HepG2 (cell line): ENCODE results near the gene RBBP8NL. TPM values are rescaled to one million over a fixed set of nuclear protein-coding genes. Genes with fewer than 3 reads are reported as not detected.

ENCODE experiments used
- FOXP4 ChIP-seq: sonication (generic); formaldehyde crosslinking; IDR thresholded peaks from 2 replicates; pipeline ENCODE4 v1.4.0; 2020; ENCODE audit warnings: missing genetic modification reagents
- HNRNPL ChIP-seq: fragments of 200-400 bp; formaldehyde crosslinking; IDR thresholded peaks from 2 replicates; pipeline ENCODE4 v1.6.1; 2017; ENCODE audit warnings: mild to moderate bottlenecking, low read depth, low read length
- LCORL ChIP-seq, 2 experiments: fragments of 450-650 bp in 1 of 2; sonication (generic) in 1 of 2; formaldehyde crosslinking in 1 of 2; IDR thresholded peaks; 2 replicates each; pipeline versions ENCODE4 v1.5.0 to v1.6.1; 2017 to 2020; ENCODE audit warnings: antibody characterized with exemption in 1 of 2, missing genetic modification reagents in 1 of 2
- NFYB ChIP-seq: sonication (generic); formaldehyde crosslinking; IDR thresholded peaks from 2 replicates; pipeline ENCODE4 v1.4.0; 2020; ENCODE audit warnings: missing genetic modification reagents
- PAXIP1 ChIP-seq: sonication (generic); formaldehyde crosslinking; conservative IDR thresholded peaks from 2 replicates; pipeline ENCODE4 v1.4.0; 2020; ENCODE audit warnings: mild to moderate bottlenecking, missing genetic modification reagents, moderate library complexity
- PITX1 ChIP-seq: sonication (generic); formaldehyde crosslinking; IDR thresholded peaks from 2 replicates; pipeline ENCODE4 v1.5.1; 2020; ENCODE audit warnings: mild to moderate bottlenecking, missing genetic modification reagents
- SALL1 ChIP-seq: sonication (generic); formaldehyde crosslinking; IDR thresholded peaks from 2 replicates; pipeline ENCODE4 v1.8.0; 2022; ENCODE audit warnings: mild to moderate bottlenecking, missing genetic modification reagents
- SKI ChIP-seq: fragments of 450-650 bp; IDR thresholded peaks from one replicate; pipeline ENCODE4 v1.6.1; 2018; ENCODE audit warnings: mild to moderate bottlenecking; ENCODE audit not compliant: partially characterized antibody
- ZBTB7B ChIP-seq: sonication (generic); formaldehyde crosslinking; IDR thresholded peaks from 2 replicates; pipeline ENCODE4 v1.4.0; 2020; ENCODE audit warnings: missing genetic modification reagents
- ZNF775 ChIP-seq: sonication (generic); formaldehyde crosslinking; IDR thresholded peaks from 2 replicates; pipeline ENCODE4 v1.4.0; 2020; ENCODE audit warnings: missing genetic modification reagents, mild to moderate bottlenecking, moderate library complexity, borderline replicate concordance
- ZNF776 ChIP-seq: sonication (generic); formaldehyde crosslinking; IDR thresholded peaks from 2 replicates; pipeline ENCODE4 v1.4.0; 2020; ENCODE audit warnings: mild to moderate bottlenecking, missing genetic modification reagents
- ZNF816 ChIP-seq: sonication (generic); formaldehyde crosslinking; IDR thresholded peaks from 2 replicates; pipeline ENCODE4 v1.8.0; 2022; ENCODE audit warnings: missing genetic modification reagents, mild to moderate bottlenecking, borderline replicate concordance
- polyA plus RNA-seq, 8 experiments: library from polyadenylated mRNA; depleted of rRNA in 3 of 8; stranded (reverse) in 7 of 8; unstranded in 1 of 8; fragments of >200 nt; fragmentation: Illumina TruSeq in 4 of 8; extraction: Trizol in 4 of 8; gene quantifications; 2 replicates each; pipeline versions ENCODE4 v1.2.1 to v1.2.3, GENCODE V29; 2011 to 2016; ENCODE audit warnings: low read depth in 4 of 8, missing spikeins in 1 of 8, mixed read lengths in 1 of 8; ENCODE audit not compliant: insufficient read depth in 1 of 8
- total RNA-seq, 5 experiments: library from RNA; depleted of rRNA; stranded (reverse); fragments of >200 nt; fragmentation: Illumina TruSeq; extraction: Trizol; gene quantifications; 2 replicates each; pipeline ENCODE4 v1.2.3, GENCODE V29; 2016; ENCODE audit warnings: low read depth in 1 of 5
- TF ChIP-seq, protein P1 (sequence below): sonication (generic); formaldehyde crosslinking; IDR thresholded peaks from 2 replicates; pipeline ENCODE4 v1.5.0; 2020; ENCODE audit warnings: mild to moderate bottlenecking, missing genetic modification reagents, borderline replicate concordance
- TF ChIP-seq, protein P2 (sequence below): sonication (generic); formaldehyde crosslinking; IDR thresholded peaks from 2 replicates; pipeline ENCODE4 v1.4.0; 2020; ENCODE audit warnings: mild to moderate bottlenecking, missing genetic modification reagents

Gene RBBP8NL
- total and polyA plus RNA-seq, 2 of the 13 experiments (the other 11 are each of a cell fraction or from before 2014, with no cell fraction given), result 0.69 to 0.86 TPM

DNA sequence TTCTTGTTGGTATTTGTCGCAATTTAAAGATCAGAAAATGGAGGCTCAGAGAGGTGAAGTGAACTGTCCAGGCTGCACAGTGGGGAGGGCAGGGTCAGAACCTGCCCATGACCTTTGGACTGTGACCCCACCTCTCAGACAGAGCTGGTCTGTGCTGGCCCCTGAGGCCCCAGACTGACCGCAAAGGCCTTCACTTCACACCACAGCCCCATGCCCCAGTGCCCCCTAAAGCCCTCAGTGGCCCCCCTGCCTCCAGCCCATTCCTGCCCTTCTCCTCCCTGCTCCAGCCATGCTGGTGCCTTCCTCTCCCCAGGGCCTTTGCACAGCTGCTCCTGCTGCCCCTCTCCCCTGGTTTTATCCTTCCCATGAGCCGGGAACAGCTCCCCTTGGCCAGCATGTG is 9.4 kb upstream of the RBBP8NL start (continued):
- TF ChIP-seq, protein P1, sequence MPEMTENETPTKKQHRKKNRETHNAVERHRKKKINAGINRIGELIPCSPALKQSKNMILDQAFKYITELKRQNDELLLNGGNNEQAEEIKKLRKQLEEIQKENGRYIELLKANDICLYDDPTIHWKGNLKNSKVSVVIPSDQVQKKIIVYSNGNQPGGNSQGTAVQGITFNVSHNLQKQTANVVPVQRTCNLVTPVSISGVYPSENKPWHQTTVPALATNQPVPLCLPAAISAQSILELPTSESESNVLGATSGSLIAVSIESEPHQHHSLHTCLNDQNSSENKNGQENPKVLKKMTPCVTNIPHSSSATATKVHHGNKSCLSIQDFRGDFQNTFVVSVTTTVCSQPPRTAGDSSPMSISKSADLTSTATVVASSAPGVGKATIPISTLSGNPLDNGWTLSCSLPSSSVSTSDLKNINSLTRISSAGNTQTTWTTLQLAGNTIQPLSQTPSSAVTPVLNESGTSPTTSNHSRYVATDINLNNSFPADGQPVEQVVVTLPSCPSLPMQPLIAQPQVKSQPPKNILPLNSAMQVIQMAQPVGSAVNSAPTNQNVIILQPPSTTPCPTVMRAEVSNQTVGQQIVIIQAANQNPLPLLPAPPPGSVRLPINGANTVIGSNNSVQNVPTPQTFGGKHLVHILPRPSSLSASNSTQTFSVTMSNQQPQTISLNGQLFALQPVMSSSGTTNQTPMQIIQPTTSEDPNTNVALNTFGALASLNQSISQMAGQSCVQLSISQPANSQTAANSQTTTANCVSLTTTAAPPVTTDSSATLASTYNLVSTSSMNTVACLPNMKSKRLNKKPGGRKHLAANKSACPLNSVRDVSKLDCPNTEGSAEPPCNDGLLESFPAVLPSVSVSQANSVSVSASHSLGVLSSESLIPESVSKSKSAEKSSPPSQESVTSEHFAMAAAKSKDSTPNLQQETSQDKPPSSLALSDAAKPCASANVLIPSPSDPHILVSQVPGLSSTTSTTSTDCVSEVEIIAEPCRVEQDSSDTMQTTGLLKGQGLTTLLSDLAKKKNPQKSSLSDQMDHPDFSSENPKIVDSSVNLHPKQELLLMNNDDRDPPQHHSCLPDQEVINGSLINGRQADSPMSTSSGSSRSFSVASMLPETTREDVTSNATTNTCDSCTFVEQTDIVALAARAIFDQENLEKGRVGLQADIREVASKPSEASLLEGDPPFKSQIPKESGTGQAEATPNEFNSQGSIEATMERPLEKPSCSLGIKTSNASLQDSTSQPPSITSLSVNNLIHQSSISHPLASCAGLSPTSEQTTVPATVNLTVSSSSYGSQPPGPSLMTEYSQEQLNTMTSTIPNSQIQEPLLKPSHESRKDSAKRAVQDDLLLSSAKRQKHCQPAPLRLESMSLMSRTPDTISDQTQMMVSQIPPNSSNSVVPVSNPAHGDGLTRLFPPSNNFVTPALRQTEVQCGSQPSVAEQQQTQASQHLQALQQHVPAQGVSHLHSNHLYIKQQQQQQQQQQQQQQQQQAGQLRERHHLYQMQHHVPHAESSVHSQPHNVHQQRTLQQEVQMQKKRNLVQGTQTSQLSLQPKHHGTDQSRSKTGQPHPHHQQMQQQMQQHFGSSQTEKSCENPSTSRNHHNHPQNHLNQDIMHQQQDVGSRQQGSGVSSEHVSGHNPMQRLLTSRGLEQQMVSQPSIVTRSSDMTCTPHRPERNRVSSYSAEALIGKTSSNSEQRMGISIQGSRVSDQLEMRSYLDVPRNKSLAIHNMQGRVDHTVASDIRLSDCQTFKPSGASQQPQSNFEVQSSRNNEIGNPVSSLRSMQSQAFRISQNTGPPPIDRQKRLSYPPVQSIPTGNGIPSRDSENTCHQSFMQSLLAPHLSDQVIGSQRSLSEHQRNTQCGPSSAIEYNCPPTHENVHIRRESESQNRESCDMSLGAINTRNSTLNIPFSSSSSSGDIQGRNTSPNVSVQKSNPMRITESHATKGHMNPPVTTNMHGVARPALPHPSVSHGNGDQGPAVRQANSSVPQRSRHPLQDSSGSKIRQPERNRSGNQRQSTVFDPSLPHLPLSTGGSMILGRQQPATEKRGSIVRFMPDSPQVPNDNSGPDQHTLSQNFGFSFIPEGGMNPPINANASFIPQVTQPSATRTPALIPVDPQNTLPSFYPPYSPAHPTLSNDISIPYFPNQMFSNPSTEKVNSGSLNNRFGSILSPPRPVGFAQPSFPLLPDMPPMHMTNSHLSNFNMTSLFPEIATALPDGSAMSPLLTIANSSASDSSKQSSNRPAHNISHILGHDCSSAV (CRISPR knock-in tag), result no peak
- TF ChIP-seq HNRNPL (0 out of 2 replicates have a peak, but pooled peaks have one; percentile 43), ZNF776 (CRISPR knock-in tag) (no peak), ZBTB7B (CRISPR knock-in tag) (0 out of 2 replicates have a peak, but pooled peaks have one; percentile 53), ZNF816 (no peak), ZNF775 (CRISPR knock-in tag) (no peak), SALL1 (peak; percentile 21; the same call in 1 of the 2 replicates), PITX1 (CRISPR knock-in tag) (0 out of 2 replicates have a peak, but pooled peaks have one; percentile 35), FOXP4 (CRISPR knock-in tag) (no peak), LCORL (IDR thresholded peaks at IDR 0.05) (no peak), LCORL (CRISPR knock-in tag; IDR thresholded peaks at IDR 0.05) (peak; percentile 48; the same call in 1 of the 2 replicates), NFYB (CRISPR knock-in tag) (no peak), SKI (peak; percentile 66), PAXIP1 (CRISPR knock-in tag) (peak; percentile 54; the same call in 1 of the 2 replicates)
- TF ChIP-seq, protein P2, sequence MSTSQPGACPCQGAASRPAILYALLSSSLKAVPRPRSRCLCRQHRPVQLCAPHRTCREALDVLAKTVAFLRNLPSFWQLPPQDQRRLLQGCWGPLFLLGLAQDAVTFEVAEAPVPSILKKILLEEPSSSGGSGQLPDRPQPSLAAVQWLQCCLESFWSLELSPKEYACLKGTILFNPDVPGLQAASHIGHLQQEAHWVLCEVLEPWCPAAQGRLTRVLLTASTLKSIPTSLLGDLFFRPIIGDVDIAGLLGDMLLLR (CRISPR knock-in tag), result 0 out of 2 replicates have a peak, but pooled peaks have one; percentile 16
